Upper lobe of left lung (tissue), 6 donors: Measurements from ENCODE around the gene RBBP8NL. TPM values are rescaled to one million over a fixed set of nuclear protein-coding genes. Genes with fewer than 3 reads are reported as not detected.

Experiments
- ATAC-seq, 2 donors: fragments of 200-7000 bp; cut with Tn5 transposase; one replicate each; pipeline ENCODE4 v1.9.1; 2022; ENCODE audit warnings: mild to moderate bottlenecking in 2 of 2, moderate library complexity in 2 of 2; ENCODE audit not compliant: low FRiP score in 2 of 2
- DNase-seq, 2 donors: peaks; one replicate each; pipeline ENCODE4 v3.0.0-alpha.2; 2019 to 2020
- H3K27ac ChIP-seq, 4 donors: fragments of 200-600 bp; sonication (generic); one replicate each; pipeline ENCODE4 v1.5.1; 2016 to 2019
- H3K27me3 ChIP-seq, 4 donors: fragments of 200-600 bp; sonication (generic); one replicate each; pipeline ENCODE4 v1.5.1; 2017 to 2019
- H3K36me3 ChIP-seq, 4 donors: fragments of 200-600 bp; sonication (generic); one replicate each; pipeline ENCODE4 v1.5.1; 2016 to 2019
- H3K4me1 ChIP-seq, 4 donors: fragments of 200-600 bp; sonication (generic); one replicate each; pipeline ENCODE4 v1.5.1; 2018 to 2019
- H3K4me3 ChIP-seq, 4 donors: fragments of 200-600 bp; sonication (generic); one replicate each; pipeline ENCODE4 v1.5.1; 2017 to 2019; ENCODE audit warnings: mild to moderate bottlenecking in 2 of 4, moderate library complexity in 1 of 4
- H3K9me3 ChIP-seq, 4 donors: fragments of 200-600 bp; sonication (generic); one replicate each; pipeline ENCODE4 v1.5.1; 2018 to 2019
- CTCF ChIP-seq, 6 experiments: fragments of 450-650 bp in 4 of 6; fragments of 200-600 bp in 2 of 6; sonication (generic) in 2 of 6; IDR thresholded peaks; one replicate each; pipeline ENCODE4 v1.5.1; 2016 to 2019; ENCODE audit warnings: antibody characterized with exemption in 6 of 6
- EP300 ChIP-seq, 4 donors: sonication (generic); formaldehyde crosslinking; IDR thresholded peaks; one replicate each; pipeline ENCODE4 v1.5.1; 2017; ENCODE audit warnings: antibody characterized with exemption in 4 of 4, control low read depth in 2 of 4
- POLR2A ChIP-seq, 4 donors: fragments of 450-650 bp; IDR thresholded peaks; one replicate each; pipeline ENCODE4 v1.5.1; 2016 to 2017; ENCODE audit warnings: antibody characterized with exemption in 4 of 4, mild to moderate bottlenecking in 2 of 4
- POLR2AphosphoS5 ChIP-seq, 2 donors: sonication (generic); formaldehyde crosslinking; IDR thresholded peaks; one replicate each; pipeline ENCODE4 v1.5.1; 2017; ENCODE audit warnings: antibody characterized with exemption in 2 of 2
- WGBS, 2 donors: methylation state at CpG; one replicate each; pipeline ENCODE4 v1.1.5; 2017 to 2018; 5-methylcytosine and 5-hydroxymethylcytosine counted together
- total RNA-seq, 6 donors: library from RNA; depleted of rRNA in 4 of 6; stranded (reverse); fragments of >200 nt in 4 of 6; gene quantifications; one replicate each; pipeline versions ENCODE4 v1.1.0 to v1.2.1, GENCODE V29; 2016 to 2021
- donor health status: DM: no; HTN: no; CAD: no; lungs with moderate emphysema.
- donor health status: DM: no; HTN: yes; CAD: no; lungs with severe emphysema.

RBBP8NL gene
- total RNA-seq, 6 donors from 2014 or later = 0.51 to 6.3 (median 1.9) TPM; not detected in 1

- Histone ChIP-seq H3K36me3 (no peaks in the 10 kb centered on the region), H3K27me3 (no peaks in the 10 kb centered on the region), H3K9me3 (no peaks in the 10 kb centered on the region), H3K27ac (no peak overlapping the region), H3K4me1 (peaks cover 20 to 30% (median 25%) of the 10 kb centered on the region in 4 donors), H3K4me3 (no peak overlapping the region)
- DNase-seq = peak in 1 of 2 donors; percentile 66
- no peak for ATAC-seq
- 93 to 95% methylated on average over 7 to 12 of the region's 12 CpGs for WGBS, 2 donors
- TF ChIP-seq POLR2AphosphoS5 (IDR thresholded peaks at IDR 0.05) (no peak), POLR2A (IDR thresholded peaks at IDR 0.05) (no peak), CTCF (IDR thresholded peaks at IDR 0.05) (no peak), EP300 (IDR thresholded peaks at IDR 0.05) (no peak)
Observed at GRCh38 chr20:62404761-62405107, 22.6 kb downstream of the RBBP8NL start.

GRCh38 chr20:62404112-62404665 is 23.1 kb downstream of the RBBP8NL start:
- 90 to 97% methylated on average over 9 of the region's 9 CpGs for WGBS, 2 donors
- DNase-seq = no peak

GRCh38 chr20:62403331-62403730 is 24.0 kb downstream of the RBBP8NL start:
- Histone ChIP-seq H3K4me1 (peaks cover 20 to 26% (median 23%) of the 10 kb centered on the region in 4 donors), H3K9me3 (no peaks in the 10 kb centered on the region), H3K27ac (no peak overlapping the region), H3K27me3 (no peaks in the 10 kb centered on the region), H3K4me3 (no peak overlapping the region), H3K36me3 (no peaks in the 10 kb centered on the region)
- no peak for ATAC-seq
- WGBS, 2 donors = 92% methylated on average over 13 of the region's 13 CpGs
- DNase-seq = peak in 1 of 2 donors; percentile 59
- TF ChIP-seq EP300 (IDR thresholded peaks at IDR 0.05) = no peak

More at GRCh38 chr20:62404112-62404665, 23.1 kb downstream of the RBBP8NL start:
- no peak overlapping the region for H3K27ac ChIP-seq
- H3K36me3 ChIP-seq = no peaks in the 10 kb centered on the region
- no peaks in the 10 kb centered on the region for H3K27me3 ChIP-seq
- H3K9me3 ChIP-seq = no peaks in the 10 kb centered on the region
- no peak overlapping the region for H3K4me3 ChIP-seq
- ATAC-seq = no peak
- TF ChIP-seq POLR2AphosphoS5 (IDR thresholded peaks at IDR 0.05) (no peak), EP300 (IDR thresholded peaks at IDR 0.05) (no peak), POLR2A (IDR thresholded peaks at IDR 0.05) (no peak), CTCF (IDR thresholded peaks at IDR 0.05) (no peak)
- peaks cover 20 to 26% (median 23%) of the 10 kb centered on the region in 4 donors for H3K4me1 ChIP-seq

- ATAC-seq (no peak), DNase-seq (peak in 1 of 2 donors; percentile 66)
- WGBS, 2 donors = 86 to 93% methylated on average over 3 to 21 of the region's 23 CpGs
- H3K4me1 ChIP-seq = peaks cover 17 to 21% (median 20%) of the 10 kb centered on the region in 4 donors
- H3K4me3 ChIP-seq = no peak overlapping the region
- no peaks in the 10 kb centered on the region for H3K9me3 ChIP-seq
- H3K27ac ChIP-seq = no peak overlapping the region
- TF ChIP-seq CTCF (IDR thresholded peaks at IDR 0.05) = no peak
- no peak for TF ChIP-seq POLR2A (IDR thresholded peaks at IDR 0.05)
- no peak for TF ChIP-seq POLR2AphosphoS5 (IDR thresholded peaks at IDR 0.05)
- H3K27me3 ChIP-seq = no peaks in the 10 kb centered on the region
- no peaks in the 10 kb centered on the region for H3K36me3 ChIP-seq
Observed at GRCh38 chr20:62402456-62403150, 24.7 kb downstream of the RBBP8NL start.

- peak in 1 of 2 donors; percentile 75 for DNase-seq
- H3K27ac ChIP-seq = no peak overlapping the region
- 79 to 88% methylated on average over 5 to 21 of the region's 21 CpGs for WGBS, 2 donors
- ATAC-seq = no peak
- peaks cover 11 to 14% (median 13%) of the 10 kb centered on the region in 4 donors for H3K4me1 ChIP-seq
- TF ChIP-seq CTCF (IDR thresholded peaks at IDR 0.05) (no peak), POLR2AphosphoS5 (IDR thresholded peaks at IDR 0.05) (no peak), EP300 (IDR thresholded peaks at IDR 0.05) (no peak), POLR2A (IDR thresholded peaks at IDR 0.05) (no peak)
- H3K4me3 ChIP-seq = no peak overlapping the region
- H3K27me3 ChIP-seq = no peaks in the 10 kb centered on the region
- H3K36me3 ChIP-seq = peaks cover 0 to 1% (median 0%) of the 10 kb centered on the region in 4 donors
- H3K9me3 ChIP-seq = no peaks in the 10 kb centered on the region
Observed at GRCh38 chr20:62401331-62401779, 26.0 kb downstream of the RBBP8NL start.
